OCI-LY1 (cell line): ENCODE data around the gene TCF25.
A peak's percentile ranks its signal among the peaks of the same experiment; 100 is the strongest.

Experiments used
- H2AFZ ChIP-seq: fragments of 200-600 bp; sonication (generic), shearing (Covaris generic); 2 replicates; pipeline ENCODE4 v1.6.0; 2014; ENCODE audit warnings: antibody characterized with exemption, mild to moderate bottlenecking, low read length
- H3F3A ChIP-seq: fragments of 200-600 bp; sonication (generic), shearing (Covaris generic); 2 replicates; pipeline ENCODE4 v1.6.0; 2014; ENCODE audit warnings: mild to moderate bottlenecking, antibody characterized with exemption, low read length, moderate library complexity; ENCODE audit not compliant: insufficient read depth
- H3K27ac ChIP-seq: fragments of 200-600 bp; sonication (generic); 2 replicates; pipeline ENCODE4 v1.5.1; 2014; ENCODE audit warnings: low read length, mixed run types, mild to moderate bottlenecking, low read depth; ENCODE audit not compliant: poor library complexity, severe bottlenecking
- H3K27me3 ChIP-seq: fragments of 200-600 bp; sonication (generic); 2 replicates; pipeline ENCODE4 v1.6.0; 2014; ENCODE audit warnings: antibody characterized with exemption, mild to moderate bottlenecking, low read length, moderate library complexity; ENCODE audit not compliant: insufficient read depth
- H3K36me3 ChIP-seq: fragments of 200-600 bp; sonication (generic); 2 replicates; pipeline ENCODE4 v1.6.1; 2014; ENCODE audit warnings: mild to moderate bottlenecking, antibody characterized with exemption, low read length, moderate library complexity, mixed read lengths; ENCODE audit not compliant: insufficient read depth
- H3K4me1 ChIP-seq: fragments of 200-600 bp; sonication (generic); 2 replicates; pipeline ENCODE4 v1.5.1; 2014; ENCODE audit warnings: mild to moderate bottlenecking, low read length, moderate library complexity; ENCODE audit not compliant: insufficient read depth, severe bottlenecking
- H3K4me2 ChIP-seq: fragments of 200-600 bp; sonication (generic), shearing (Covaris generic); 2 replicates; pipeline ENCODE4 v1.6.1; 2014; ENCODE audit warnings: low read length
- H3K4me3 ChIP-seq: fragments of 200-600 bp; sonication (generic); 2 replicates; pipeline ENCODE4 v1.5.1; 2014; ENCODE audit warnings: low read length, low read depth, mild to moderate bottlenecking, mixed read lengths; ENCODE audit not compliant: poor library complexity, severe bottlenecking
- H3K79me2 ChIP-seq: fragments of 200-600 bp; shearing (Covaris generic); 2 replicates; pipeline ENCODE4 v1.6.1; 2016; ENCODE audit warnings: mixed run types, low read length, mixed read lengths; ENCODE audit not compliant: insufficient read depth
- H3K9ac ChIP-seq: fragments of 200-600 bp; sonication (generic), shearing (Covaris generic); 2 replicates; pipeline ENCODE4 v1.6.1; 2014; ENCODE audit warnings: mild to moderate bottlenecking, low read length, mixed read lengths
- H3K9me2 ChIP-seq: fragments of 200-600 bp; sonication (generic), shearing (Covaris generic); 2 replicates; pipeline ENCODE4 v1.6.1; 2014; ENCODE audit warnings: low read depth, mild to moderate bottlenecking, low read length, mixed read lengths
- H3K9me3 ChIP-seq: fragments of 200-600 bp; shearing (Covaris generic); 2 replicates; pipeline ENCODE4 v1.6.1; 2014; ENCODE audit warnings: low read length, mixed read lengths
- H4K20me1 ChIP-seq: fragments of 200-600 bp; sonication (generic), shearing (Covaris generic); 2 replicates; pipeline ENCODE4 v1.6.0; 2016; ENCODE audit warnings: mild to moderate bottlenecking, low read length; ENCODE audit not compliant: insufficient read depth
- EZH2 ChIP-seq: fragments of 200-600 bp; sonication (generic), shearing (Covaris generic); IDR thresholded peaks from 2 replicates; pipeline ENCODE4 v1.8.0; 2017; ENCODE audit warnings: borderline replicate concordance, mixed run types, mild to moderate bottlenecking, antibody characterized with exemption, low read length, moderate library complexity, mixed read lengths
- TF ChIP-seq, protein P1 (sequence below): fragments of 200-600 bp; sonication (generic), shearing (Covaris generic); IDR thresholded peaks from 2 replicates; pipeline ENCODE4 v1.5.1; 2017; ENCODE audit warnings: mild to moderate bottlenecking, antibody characterized with exemption, low read length, moderate library complexity, mixed read lengths

Gene TCF25

DNA sequence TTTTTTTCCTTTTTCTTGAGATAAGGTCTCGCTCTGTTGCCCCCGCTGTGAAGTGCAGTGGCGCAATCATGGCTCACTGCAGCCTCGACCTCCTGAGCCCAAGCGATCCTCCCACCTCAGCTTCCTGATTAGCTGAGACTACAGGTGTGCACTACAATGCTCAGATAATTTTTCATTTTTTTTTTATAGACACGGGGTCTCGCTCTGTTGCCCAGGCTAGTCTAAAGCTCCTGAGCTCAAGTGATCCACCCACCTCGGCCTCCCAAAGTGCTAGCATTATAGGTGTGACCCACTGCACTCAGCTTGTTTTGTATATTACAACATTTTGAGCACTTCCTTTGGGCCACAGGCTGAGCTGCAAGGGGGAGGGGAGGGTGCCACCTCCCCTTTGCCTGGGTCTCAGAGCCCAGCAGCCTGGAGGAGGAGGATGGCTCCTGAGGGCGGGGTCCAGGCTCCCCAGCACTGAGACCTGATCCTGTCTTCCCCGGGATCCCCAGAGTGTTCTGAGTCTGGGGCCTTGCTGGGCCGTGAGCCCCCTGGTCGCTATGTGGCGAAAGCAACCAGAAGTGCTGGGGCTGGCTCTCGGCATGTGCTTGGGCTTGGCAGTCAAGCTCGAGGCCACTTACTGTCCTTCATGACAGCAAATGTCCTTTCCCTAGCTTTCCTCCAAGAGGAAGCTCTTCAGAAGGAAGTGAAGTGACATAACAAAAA, 83.3 kb downstream of the TCF25 start:
- H3K36me3 ChIP-seq = peaks cover 69% of the 10 kb centered on the region
- peak overlapping the region; percentile 14; the same call in 1 of the 2 replicates for H3K4me2 ChIP-seq
- H2AFZ ChIP-seq = no peak overlapping the region
- H3K4me3 ChIP-seq = no peak overlapping the region
- H3K9ac ChIP-seq = peak overlapping the region; percentile 30; the same call in 1 of the 2 replicates
- no peaks in the 10 kb centered on the region for H3K27me3 ChIP-seq
- H3K9me3 ChIP-seq = no peaks in the 10 kb centered on the region
- H3K9me2 ChIP-seq = no peaks in the 10 kb centered on the region
- no peaks in the 10 kb centered on the region for H3K79me2 ChIP-seq
- TF ChIP-seq EZH2 = no peak
- TF ChIP-seq, protein P1, sequence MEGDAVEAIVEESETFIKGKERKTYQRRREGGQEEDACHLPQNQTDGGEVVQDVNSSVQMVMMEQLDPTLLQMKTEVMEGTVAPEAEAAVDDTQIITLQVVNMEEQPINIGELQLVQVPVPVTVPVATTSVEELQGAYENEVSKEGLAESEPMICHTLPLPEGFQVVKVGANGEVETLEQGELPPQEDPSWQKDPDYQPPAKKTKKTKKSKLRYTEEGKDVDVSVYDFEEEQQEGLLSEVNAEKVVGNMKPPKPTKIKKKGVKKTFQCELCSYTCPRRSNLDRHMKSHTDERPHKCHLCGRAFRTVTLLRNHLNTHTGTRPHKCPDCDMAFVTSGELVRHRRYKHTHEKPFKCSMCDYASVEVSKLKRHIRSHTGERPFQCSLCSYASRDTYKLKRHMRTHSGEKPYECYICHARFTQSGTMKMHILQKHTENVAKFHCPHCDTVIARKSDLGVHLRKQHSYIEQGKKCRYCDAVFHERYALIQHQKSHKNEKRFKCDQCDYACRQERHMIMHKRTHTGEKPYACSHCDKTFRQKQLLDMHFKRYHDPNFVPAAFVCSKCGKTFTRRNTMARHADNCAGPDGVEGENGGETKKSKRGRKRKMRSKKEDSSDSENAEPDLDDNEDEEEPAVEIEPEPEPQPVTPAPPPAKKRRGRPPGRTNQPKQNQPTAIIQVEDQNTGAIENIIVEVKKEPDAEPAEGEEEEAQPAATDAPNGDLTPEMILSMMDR = no peak
- peak overlapping the region; percentile 87 for H3K27ac ChIP-seq
- H3F3A ChIP-seq = no peaks in the 10 kb centered on the region
- H4K20me1 ChIP-seq = no peaks in the 10 kb centered on the region
- peaks cover 55% of the 10 kb centered on the region for H3K4me1 ChIP-seq

DNA sequence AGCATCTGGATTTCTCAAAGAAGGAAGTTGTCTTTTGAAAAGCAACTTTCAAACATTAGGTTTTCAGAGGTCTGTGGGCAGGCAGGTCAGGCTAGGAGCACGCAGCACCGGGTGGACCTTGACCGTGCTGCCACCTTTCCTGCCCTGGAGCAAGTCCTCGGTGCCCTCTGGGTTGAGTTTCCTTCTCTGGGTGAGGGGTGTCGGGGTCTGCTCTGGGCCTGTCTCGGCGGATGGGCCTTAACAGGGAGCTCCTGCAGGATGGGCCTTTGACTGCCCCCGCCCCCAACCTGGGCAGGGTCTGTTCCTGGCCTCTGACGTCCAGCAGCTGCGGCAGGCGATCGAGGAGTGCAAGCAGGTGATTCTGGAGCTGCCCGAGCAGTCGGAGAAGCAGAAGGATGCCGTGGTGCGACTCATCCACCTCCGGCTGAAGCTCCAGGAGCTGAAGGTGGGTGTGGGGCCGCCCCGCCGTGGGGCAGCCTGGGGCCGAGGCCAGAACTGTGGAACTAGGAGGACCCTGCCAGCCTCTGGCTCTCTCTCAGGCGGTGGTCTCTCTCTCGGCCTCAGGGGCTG, 83.9 kb downstream of the TCF25 start:
- H3K9ac ChIP-seq = peak overlapping the region; percentile 30; the same call in 1 of the 2 replicates
- H2AFZ ChIP-seq = no peak overlapping the region
- peak overlapping the region; percentile 14; the same call in 1 of the 2 replicates for H3K4me2 ChIP-seq
- H4K20me1 ChIP-seq = no peaks in the 10 kb centered on the region
- H3K27ac ChIP-seq = peak overlapping the region; percentile 87
- H3K4me1 ChIP-seq = peaks cover 49% of the 10 kb centered on the region
- no peak overlapping the region for H3K4me3 ChIP-seq
- TF ChIP-seq, protein P1 = no peak
- no peak for TF ChIP-seq EZH2
- no peaks in the 10 kb centered on the region for H3K9me3 ChIP-seq
- no peaks in the 10 kb centered on the region for H3K9me2 ChIP-seq
- no peaks in the 10 kb centered on the region for H3F3A ChIP-seq
- peaks cover 67% of the 10 kb centered on the region for H3K36me3 ChIP-seq
- no peaks in the 10 kb centered on the region for H3K79me2 ChIP-seq
- no peaks in the 10 kb centered on the region for H3K27me3 ChIP-seq

DNA sequence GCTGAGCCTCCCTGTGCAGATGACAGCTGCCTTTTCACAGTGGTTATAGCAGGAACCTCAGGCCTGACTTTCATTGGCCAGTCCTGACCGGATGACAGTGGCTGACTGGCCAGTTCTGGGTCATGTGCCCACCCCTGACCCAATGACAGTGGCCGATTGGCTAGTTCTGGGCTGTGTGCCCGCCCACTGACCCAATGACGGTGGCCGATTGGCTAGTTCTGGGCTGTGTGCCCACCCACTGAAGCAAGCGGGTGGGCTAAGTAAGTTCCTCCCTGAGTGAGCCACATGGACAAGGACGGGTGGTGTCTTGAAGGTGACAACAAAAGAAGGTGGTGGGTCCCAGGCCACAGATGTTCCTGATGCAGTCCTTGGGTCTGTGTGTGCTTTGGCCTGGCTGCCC, 84.7 kb downstream of the TCF25 start:
- no peaks in the 10 kb centered on the region for H3K9me3 ChIP-seq
- H3F3A ChIP-seq = no peaks in the 10 kb centered on the region
- H3K9me2 ChIP-seq = no peaks in the 10 kb centered on the region
- H3K9ac ChIP-seq = no peak overlapping the region
- no peak overlapping the region for H2AFZ ChIP-seq
- peaks cover 68% of the 10 kb centered on the region for H3K36me3 ChIP-seq
- H3K4me2 ChIP-seq = no peak overlapping the region
- H4K20me1 ChIP-seq = no peaks in the 10 kb centered on the region
- no peak overlapping the region for H3K4me3 ChIP-seq
- H3K27ac ChIP-seq = no peak overlapping the region
- no peaks in the 10 kb centered on the region for H3K79me2 ChIP-seq
- no peak for TF ChIP-seq EZH2
- TF ChIP-seq, protein P1 = no peak
- no peaks in the 10 kb centered on the region for H3K27me3 ChIP-seq
- peaks cover 42% of the 10 kb centered on the region for H3K4me1 ChIP-seq
